IPS DF 4.7 (cell line): Measurements from ENCODE around the gene RNF113B.

Source experiments
- DNase-seq: peaks from one replicate; pipeline ENCODE4 v3.0.0-alpha.2; 2013; ENCODE audit warnings: low spot score; ENCODE audit errors: extremely low read depth

Gene RNF113B

GRCh38 chr13:98176777-98177608 lies at the start of gene RNF113B:
TSS of gene RNF113B (minus strand) at chr13:98177269. CDS start at chr13:98177236, 33 bp downstream.
- DNase-seq: no peak

GRCh38 chr13:98226496-98226895 lies 49.4 kb upstream of the RNF113B start:
- DNase-seq: no peak

- DNase-seq: no peak
These were observed 48.2 kb upstream of the RNF113B start for GRCh38 chr13:98225036-98225940.

- no peak for DNase-seq
These were observed 47.5 kb upstream of the RNF113B start for GRCh38 chr13:98224557-98224956.

- no peak for DNase-seq
These were observed 46.7 kb upstream of the RNF113B start for GRCh38 chr13:98223741-98224140.

- DNase-seq: no peak
These were observed 45.7 kb upstream of the RNF113B start for GRCh38 chr13:98222816-98223215.

- no peak for DNase-seq
These were observed 45.0 kb upstream of the RNF113B start for GRCh38 chr13:98222081-98222554.

GRCh38 chr13:98221234-98221633 lies 44.2 kb upstream of the RNF113B start:
- DNase-seq: no peak

GRCh38 chr13:98220271-98220791 lies 43.3 kb upstream of the RNF113B start:
- no peak for DNase-seq

GRCh38 chr13:98219685-98220084 lies 42.6 kb upstream of the RNF113B start:
- DNase-seq: no peak

- DNase-seq: no peak
These were observed 40.5 kb upstream of the RNF113B start for GRCh38 chr13:98217597-98217996.

- no peak for DNase-seq
These were observed 39.7 kb upstream of the RNF113B start for GRCh38 chr13:98216711-98217285.

- DNase-seq: no peak
These were observed 39.1 kb upstream of the RNF113B start for GRCh38 chr13:98216135-98216565.

GRCh38 chr13:98215508-98215907 lies 38.4 kb upstream of the RNF113B start:
- DNase-seq: no peak

GRCh38 chr13:98214707-98215106 lies 37.6 kb upstream of the RNF113B start:
- DNase-seq: no peak

GRCh38 chr13:98214008-98214643 lies 37.1 kb upstream of the RNF113B start:
- DNase-seq: no peak

GRCh38 chr13:98213354-98213753 lies 36.3 kb upstream of the RNF113B start:
- DNase-seq: no peak

- DNase-seq: no peak
These were observed 35.7 kb upstream of the RNF113B start for GRCh38 chr13:98212763-98213162.

- no peak for DNase-seq
These were observed 31.5 kb upstream of the RNF113B start for GRCh38 chr13:98208606-98209005.

- no peak for DNase-seq
These were observed 30.3 kb upstream of the RNF113B start for GRCh38 chr13:98207416-98207815.

GRCh38 chr13:98206946-98207345 lies 29.9 kb upstream of the RNF113B start:
- DNase-seq: no peak
